ENCODE results near the gene F12. TPM values are rescaled to one million over a fixed set of nuclear protein-coding genes. Genes with fewer than 3 reads are reported as not detected.

Gene F12
- polyA plus RNA-seq, 1 experiment = 0.35 TPM

GRCh38 chr5:177357146-177357458 is 52.3 kb downstream of the F12 start:
- TF ChIP-seq, protein P1, sequence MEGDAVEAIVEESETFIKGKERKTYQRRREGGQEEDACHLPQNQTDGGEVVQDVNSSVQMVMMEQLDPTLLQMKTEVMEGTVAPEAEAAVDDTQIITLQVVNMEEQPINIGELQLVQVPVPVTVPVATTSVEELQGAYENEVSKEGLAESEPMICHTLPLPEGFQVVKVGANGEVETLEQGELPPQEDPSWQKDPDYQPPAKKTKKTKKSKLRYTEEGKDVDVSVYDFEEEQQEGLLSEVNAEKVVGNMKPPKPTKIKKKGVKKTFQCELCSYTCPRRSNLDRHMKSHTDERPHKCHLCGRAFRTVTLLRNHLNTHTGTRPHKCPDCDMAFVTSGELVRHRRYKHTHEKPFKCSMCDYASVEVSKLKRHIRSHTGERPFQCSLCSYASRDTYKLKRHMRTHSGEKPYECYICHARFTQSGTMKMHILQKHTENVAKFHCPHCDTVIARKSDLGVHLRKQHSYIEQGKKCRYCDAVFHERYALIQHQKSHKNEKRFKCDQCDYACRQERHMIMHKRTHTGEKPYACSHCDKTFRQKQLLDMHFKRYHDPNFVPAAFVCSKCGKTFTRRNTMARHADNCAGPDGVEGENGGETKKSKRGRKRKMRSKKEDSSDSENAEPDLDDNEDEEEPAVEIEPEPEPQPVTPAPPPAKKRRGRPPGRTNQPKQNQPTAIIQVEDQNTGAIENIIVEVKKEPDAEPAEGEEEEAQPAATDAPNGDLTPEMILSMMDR (IDR thresholded peaks at IDR 0.05; ENCODE audit: low read depth, low read length) = no peak
- no peaks in the 10 kb centered on the region; the same call in 1 of the 2 replicates for H3K9me3 ChIP-seq (ENCODE audit: control insufficient read depth, insufficient read depth, low read length)
- ChIA-PET CTCF (interaction anchor here (1.0 kb wide), 2 partner anchors 14 to 47 kb away, joined by 4 to 5 read pairs; no protein-coding TSS in a partner anchor), POLR2A (no interaction called here)
- no peak for DNase-seq (ENCODE audit: low read depth, low spot score)
- peaks cover 15% of the 10 kb centered on the region for H3K27me3 ChIP-seq (ENCODE audit: control insufficient read depth, insufficient read depth, low read length)
- no peak overlapping the region for H3K27ac ChIP-seq (ENCODE audit: low read depth, low read length)
- no peak overlapping the region for H3K4me3 ChIP-seq (ENCODE audit: low read depth, low read length)

GRCh38 chr5:177356746-177357145 is 52.6 kb downstream of the F12 start:
- ChIA-PET CTCF (interaction anchor here (0.6 to 1.0 kb wide), 3 partner anchors 14 to 141 kb away, joined by 4 to 5 read pairs (median 4); partner anchors contain the start of gene PDLIM7), POLR2A (interaction anchor here (0.7 kb wide), 1 partner anchor 38 kb away, joined by 6 read pairs; no protein-coding TSS in a partner anchor)
- TF ChIP-seq, protein P1 (IDR thresholded peaks at IDR 0.05; ENCODE audit: low read depth, low read length) = no peak

GRCh38 chr5:177355868-177356168 is 53.5 kb downstream of the F12 start:
- ChIA-PET POLR2A (no interaction called here), CTCF (interaction anchor here (0.9 kb wide), 1 partner anchor 244 kb away, joined by 3 read pairs; no protein-coding TSS in a partner anchor)
- no peak for DNase-seq (ENCODE audit: low read depth, low spot score)
- TF ChIP-seq, protein P1 (IDR thresholded peaks at IDR 0.05; ENCODE audit: low read depth, low read length) = no peak
- Histone ChIP-seq H3K27ac (ENCODE audit: low read depth, low read length) (no peak overlapping the region), H3K27me3 (ENCODE audit: control insufficient read depth, insufficient read depth, low read length) (peaks cover 10% of the 10 kb centered on the region), H3K4me3 (ENCODE audit: low read depth, low read length) (no peak overlapping the region), H3K9me3 (ENCODE audit: control insufficient read depth, insufficient read depth, low read length) (no peaks in the 10 kb centered on the region; the same call in 1 of the 2 replicates)

More at GRCh38 chr5:177356746-177357145, 52.6 kb downstream of the F12 start:
- Histone ChIP-seq H3K27me3 (ENCODE audit: control insufficient read depth, insufficient read depth, low read length) (peaks cover 15% of the 10 kb centered on the region), H3K9me3 (ENCODE audit: control insufficient read depth, insufficient read depth, low read length) (no peaks in the 10 kb centered on the region; the same call in 1 of the 2 replicates), H3K27ac (ENCODE audit: low read depth, low read length) (no peak overlapping the region), H3K4me3 (ENCODE audit: low read depth, low read length) (no peak overlapping the region)
- no peak for DNase-seq (ENCODE audit: low read depth, low spot score)

GRCh38 chr5:177355162-177355867 is 54.0 kb downstream of the F12 start:
- POLR2A ChIA-PET = no interaction called here
- no peak overlapping the region for H3K27ac ChIP-seq (ENCODE audit: low read depth, low read length)
- no peak for DNase-seq (ENCODE audit: low read depth, low spot score)
- H3K4me3 ChIP-seq (ENCODE audit: low read depth, low read length) = no peak overlapping the region
- no peaks in the 10 kb centered on the region; the same call in 1 of the 2 replicates for H3K9me3 ChIP-seq (ENCODE audit: control insufficient read depth, insufficient read depth, low read length)
- H3K27me3 ChIP-seq (ENCODE audit: control insufficient read depth, insufficient read depth, low read length) = peaks cover 9% of the 10 kb centered on the region
- TF ChIP-seq, protein P1 (IDR thresholded peaks at IDR 0.05; ENCODE audit: low read depth, low read length) = no peak
- CTCF ChIA-PET = interaction anchor here (0.9 to 1.9 kb wide), 3 partner anchors 12 to 243 kb away, joined by 3 to 4 read pairs (median 3); no protein-coding TSS in a partner anchor

GRCh38 chr5:177354711-177355110 is 54.7 kb downstream of the F12 start:
- H3K9me3 ChIP-seq (ENCODE audit: control insufficient read depth, insufficient read depth, low read length) = no peaks in the 10 kb centered on the region; the same call in 1 of the 2 replicates
- no peak overlapping the region for H3K4me3 ChIP-seq (ENCODE audit: low read depth, low read length)
- peaks cover 7% of the 10 kb centered on the region for H3K27me3 ChIP-seq (ENCODE audit: control insufficient read depth, insufficient read depth, low read length)
- ChIA-PET CTCF (interaction anchor here (1.0 to 1.9 kb wide), 3 partner anchors 12 to 36 kb away, joined by 3 to 4 read pairs (median 3); no protein-coding TSS in a partner anchor), POLR2A (no interaction called here)
- DNase-seq (ENCODE audit: low read depth, low spot score) = no peak
- no peak overlapping the region for H3K27ac ChIP-seq (ENCODE audit: low read depth, low read length)
- TF ChIP-seq, protein P1 (IDR thresholded peaks at IDR 0.05; ENCODE audit: low read depth, low read length) = no peak

Data from AG04450 (cell line).